HL-60/S4 treated with retinoic acid at 250 ng/mL for 4 days and 3 days (cell line): ENCODE results near the gene MAP4K4.

Source experiments
- in situ Hi-C: fragments of 300-500 bp; cut with MboI; formaldehyde crosslinking; loops from 2 replicates; pipeline ENCODE4 v1.7.0; 2022; ENCODE audit warnings: low sequenced_read_pairs

MAP4K4 gene

DNA sequence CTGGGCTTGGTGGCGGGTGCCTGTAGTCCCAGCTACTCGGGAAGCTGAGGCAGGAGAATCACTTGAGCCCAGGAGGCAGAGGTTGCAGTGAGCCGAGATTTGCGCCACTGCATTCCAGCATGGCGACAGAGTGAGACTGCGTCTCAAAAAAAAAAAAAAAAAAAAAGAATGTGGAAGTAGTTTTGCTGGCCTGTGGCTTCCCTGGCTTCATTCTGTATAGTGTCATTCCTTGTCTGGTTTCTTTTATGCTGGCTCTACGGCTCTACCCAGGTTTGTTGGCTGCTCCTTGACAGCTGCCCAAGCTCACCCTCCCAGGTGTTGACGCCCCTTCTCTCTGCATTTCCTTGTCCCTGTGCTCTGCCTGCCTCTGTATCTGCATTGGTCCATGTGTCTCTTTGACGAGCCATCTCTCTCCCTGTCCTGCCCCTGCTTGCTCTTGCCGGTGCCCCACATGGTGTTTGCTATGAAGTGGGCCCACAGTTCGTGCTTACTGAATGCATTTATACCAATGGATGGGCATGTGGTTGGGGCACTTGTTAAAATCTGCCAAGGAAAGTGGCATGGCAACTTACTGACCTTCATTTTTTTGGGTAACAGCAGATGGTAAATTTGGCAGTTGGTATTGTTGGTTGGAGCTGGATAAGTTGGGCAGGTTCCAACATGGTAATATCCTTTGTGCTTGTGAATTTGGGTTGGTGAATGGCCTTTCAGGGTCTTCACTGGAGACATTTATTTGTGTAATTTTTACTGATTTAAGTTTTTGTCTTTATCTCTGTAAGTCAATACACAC lies 113.9 kb downstream of the MAP4K4 start:
- in situ Hi-C loops, result no loop called here

DNA sequence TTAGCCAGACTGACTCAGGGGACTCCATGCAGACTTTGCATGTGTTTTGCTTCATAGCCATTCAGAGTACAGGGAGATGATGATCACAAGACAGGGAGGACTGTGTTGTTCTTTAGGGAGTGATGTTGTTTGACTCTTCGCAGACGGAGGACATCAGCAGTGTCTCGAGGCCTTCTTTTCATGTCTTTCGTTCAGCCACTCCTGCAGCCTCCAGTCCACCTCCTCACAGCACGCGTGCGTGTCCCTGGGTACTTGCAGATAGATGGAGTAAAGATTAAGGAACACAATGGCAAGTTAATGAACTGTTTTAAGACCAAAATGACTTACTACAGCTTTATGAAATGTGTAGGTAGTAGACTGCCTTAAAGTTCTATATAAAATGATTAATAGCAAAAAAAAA lies 114.7 kb downstream of the MAP4K4 start:
- in situ Hi-C loops, result no loop called here

DNA sequence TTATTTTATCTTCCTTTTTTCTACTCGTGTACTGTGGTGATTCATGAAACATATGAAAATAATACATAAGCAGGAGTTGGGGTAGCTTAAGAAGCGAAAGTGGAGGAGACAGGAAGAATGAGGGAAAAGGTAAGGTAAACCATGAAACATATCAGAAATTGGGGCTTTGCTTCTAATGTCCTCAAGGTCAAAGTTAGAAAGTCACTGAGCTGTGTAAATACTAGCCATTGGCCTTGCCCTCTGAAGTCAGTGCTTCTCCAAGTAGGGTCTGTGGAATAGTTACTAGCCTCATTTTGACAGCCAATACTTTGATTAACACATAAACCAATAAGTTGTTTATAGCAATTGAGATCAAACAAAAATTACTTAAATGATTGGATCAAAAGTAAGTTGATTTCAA lies 117.2 kb downstream of the MAP4K4 start:
- in situ Hi-C loops, result no loop called here

DNA sequence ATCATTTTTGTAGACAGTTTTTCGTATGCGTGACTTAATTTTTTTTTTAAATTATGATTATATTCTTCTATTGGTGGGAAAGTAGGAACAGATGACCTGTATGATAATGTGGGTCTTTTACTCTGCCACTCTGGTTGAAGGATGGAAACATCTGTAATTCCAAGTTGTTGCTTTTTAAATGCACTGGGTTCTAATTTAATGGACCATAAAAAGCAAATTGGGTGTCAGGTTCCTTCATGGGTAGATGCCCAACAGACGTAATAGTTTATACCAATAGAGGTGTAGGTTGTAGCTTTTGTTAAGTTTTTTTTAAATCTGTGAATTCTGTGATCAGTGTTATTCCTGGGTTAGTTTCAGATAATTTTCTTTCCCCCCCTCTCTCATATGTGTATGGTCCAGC lies 117.6 kb downstream of the MAP4K4 start:
- in situ Hi-C loops, result no loop called here

DNA sequence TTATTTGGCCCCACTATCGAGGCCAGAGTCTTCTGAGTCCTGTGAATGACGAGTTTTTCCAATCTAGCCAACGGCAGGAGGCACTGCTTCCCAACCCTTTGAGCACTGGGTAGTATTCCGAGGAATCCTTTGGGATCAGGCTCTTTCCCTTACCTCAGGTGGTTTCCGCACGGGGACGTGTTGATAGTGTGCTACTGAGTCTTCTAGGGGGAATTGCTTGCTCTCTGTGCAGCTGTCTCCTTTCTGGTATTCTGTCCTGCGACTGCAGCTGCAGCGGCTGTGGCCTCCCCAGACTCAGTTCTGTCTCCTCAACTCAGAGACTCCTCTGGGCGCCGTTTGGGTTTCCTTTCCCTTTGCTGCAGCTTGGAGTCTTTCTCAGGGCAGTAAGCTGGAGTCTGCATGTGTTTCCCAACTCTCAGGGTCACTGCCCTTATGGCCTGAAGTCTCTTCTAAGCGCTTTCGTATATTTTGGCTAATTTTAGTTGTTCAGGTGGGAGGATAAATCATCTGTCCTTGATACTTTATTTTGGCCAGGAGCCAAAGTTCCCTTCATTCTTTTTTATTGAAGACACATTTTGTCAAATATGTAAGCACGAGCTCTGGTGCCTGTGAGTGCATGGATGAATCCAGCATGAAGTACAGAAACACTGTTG lies 118.4 kb downstream of the MAP4K4 start:
- in situ Hi-C loops, result no loop called here

DNA sequence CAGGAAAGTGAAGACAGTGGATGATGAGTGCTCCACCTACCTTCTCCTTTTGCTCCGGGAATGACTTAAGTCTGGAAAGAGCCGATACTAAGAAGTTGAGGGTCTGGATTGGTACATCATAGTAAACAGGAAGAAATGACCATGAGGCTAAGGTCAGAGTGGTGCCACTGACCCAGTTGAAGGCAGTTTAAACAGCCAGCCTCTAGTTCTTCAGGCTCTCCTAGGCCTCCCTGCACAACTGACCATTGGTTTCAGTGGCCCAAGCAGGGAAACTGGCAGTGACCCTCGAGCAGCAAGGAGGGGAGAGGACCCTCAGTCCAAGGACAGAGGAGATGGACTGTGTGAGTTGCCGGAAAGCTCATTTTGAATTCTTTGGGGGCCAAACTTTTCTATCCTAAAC lies 119.1 kb downstream of the MAP4K4 start:
- in situ Hi-C loops, result no loop called here

DNA sequence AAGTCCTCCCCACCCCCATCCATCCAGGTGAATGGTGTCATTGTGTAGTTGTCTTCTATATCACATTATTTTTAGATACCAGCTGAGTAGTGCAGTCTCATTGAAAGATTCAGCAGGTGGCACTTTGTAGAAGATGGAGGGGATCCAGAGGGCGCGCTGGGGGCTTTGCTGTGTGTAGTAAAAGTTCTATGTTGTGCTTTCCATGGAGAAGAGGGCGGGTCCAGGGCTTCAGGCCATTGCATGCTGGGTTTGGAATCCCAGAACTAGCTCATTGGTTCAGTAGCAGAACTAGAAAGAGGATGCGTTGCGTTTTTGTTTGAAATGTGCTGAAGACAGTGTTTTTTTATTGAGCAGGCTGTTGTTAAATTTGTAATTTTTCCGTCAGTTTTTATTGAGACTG lies 120.0 kb downstream of the MAP4K4 start:
- in situ Hi-C loops, result no loop called here

DNA sequence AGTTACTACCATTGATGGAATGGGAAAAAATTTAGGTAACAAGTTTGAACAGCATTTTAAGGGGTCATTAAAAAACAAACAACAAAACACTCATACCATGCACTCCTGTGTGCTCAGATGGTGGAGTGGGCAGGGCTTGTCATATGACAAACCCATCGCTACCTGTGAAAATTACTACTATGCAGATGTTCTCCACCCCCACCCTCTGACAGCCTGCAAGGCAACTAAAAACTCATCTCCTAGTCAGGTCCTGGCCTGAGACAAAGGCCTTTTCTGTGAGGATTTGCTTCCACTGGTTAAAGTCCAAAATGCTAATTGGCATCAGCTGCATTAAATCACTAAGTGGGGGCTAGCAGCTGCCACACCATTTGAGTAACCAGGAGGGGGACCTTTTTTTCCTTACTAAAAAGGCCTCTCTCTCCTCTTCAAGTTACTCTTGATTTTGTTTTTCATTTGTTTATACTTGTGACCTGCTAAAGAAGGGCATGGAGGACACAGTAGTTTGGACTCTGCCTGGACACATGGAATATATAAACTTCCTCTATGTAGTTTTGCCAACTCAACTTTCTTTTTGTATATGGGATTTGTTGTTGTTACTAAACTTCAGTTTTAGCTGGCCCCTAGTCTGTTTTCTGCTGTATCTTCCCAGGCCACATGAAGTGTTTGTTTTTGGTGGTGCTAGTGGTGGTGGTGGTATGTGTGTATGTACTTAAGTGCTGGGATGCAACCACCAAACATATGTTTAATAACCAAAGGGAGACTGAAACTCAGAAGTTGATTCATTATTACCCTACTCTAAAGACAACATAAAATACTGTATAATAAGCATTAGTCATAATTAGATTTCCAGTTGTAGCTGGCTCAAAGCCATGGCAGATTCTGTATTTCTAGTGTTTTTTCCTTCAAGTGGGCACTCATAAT lies 121.3 kb downstream of the MAP4K4 start:
- in situ Hi-C loops, result no loop called here

DNA sequence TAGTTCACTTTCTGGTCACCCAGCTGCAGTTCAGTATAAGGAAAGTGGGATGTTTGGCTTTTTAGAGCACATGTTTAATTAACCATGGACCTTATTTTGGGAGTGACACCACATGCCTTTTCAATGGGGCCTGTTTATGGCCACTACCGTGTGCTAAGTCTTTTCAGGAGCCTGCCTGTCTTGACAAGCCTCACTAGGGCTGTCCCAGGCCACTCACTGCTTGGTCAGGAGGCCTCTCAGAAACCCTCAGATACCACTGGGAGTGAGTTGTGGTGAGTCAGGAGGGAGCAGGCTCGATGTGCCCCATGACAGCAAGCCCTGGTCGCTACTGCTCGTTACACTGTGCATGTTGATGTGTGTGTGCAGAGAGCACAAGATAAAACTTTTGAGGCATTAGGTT lies 123.0 kb downstream of the MAP4K4 start:
- in situ Hi-C loops, result loop anchor here (10.0 kb wide), 1 partner anchor 416 kb away; no protein-coding TSS in a partner anchor

DNA sequence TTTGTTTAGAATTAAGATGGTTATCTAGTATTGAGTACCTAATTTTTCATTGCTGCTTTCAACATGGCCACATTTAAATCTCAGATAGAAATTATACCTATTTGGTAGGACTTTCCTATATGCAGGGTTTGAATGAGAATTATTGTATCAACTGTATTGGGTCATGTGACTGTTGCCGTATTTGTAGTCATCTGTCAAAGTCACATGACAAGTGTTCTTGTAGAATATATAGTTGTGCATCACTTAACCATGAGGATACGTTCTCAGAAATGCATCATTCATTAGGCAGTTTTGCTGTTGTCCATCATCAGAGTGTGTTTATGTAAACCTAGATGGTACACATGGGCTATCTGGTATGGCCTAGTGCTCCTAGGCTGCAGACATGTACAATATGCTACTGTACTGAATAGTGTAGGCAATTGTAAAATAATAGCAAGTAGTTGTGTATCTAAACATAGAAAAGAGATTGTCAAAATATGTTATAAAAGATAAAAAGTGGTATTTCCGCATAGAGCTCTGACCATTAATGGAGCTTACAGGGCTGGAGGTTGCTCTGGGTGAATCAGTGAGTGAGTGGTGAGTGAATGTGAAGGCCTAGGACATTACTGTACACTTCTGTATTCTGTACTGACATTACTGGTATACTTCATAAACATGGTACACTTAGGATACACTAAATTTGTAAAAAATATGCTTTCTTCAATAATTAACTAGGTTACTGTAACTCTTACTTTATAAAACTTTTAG lies 123.7 kb downstream of the MAP4K4 start:
- in situ Hi-C loops, result loop anchor here (10.0 kb wide), 1 partner anchor 416 kb away; no protein-coding TSS in a partner anchor

DNA sequence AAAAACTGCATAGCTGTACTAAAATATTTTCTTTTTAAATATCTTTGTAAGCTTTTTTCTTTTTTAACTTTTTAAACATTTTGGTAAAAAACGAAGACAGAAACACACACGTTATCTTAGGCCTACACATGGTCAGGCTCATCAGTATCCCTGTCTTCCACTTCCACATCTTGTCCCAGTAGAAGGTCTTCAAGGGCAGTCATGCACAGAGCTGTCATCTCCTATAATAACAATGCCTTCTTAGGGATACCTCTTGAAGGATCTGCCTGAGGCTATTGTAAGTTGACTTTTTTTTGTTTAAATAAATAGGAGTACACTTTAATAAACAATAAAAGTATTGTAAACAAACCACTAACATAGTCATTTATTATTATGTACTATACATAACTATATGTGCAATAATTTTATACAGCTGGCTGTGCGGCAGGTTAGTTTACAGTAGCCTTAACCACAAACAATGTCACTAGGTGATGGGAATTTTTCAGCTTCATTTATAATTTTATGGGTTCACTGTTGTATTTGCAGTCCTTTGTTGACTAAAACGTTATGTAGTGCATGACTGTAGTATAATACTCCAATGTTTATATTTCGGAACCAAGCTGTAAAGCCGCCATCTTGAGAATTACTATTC lies 124.4 kb downstream of the MAP4K4 start:
- in situ Hi-C loops, result loop anchor here (10.0 kb wide), 1 partner anchor 417 kb away; no protein-coding TSS in a partner anchor

DNA sequence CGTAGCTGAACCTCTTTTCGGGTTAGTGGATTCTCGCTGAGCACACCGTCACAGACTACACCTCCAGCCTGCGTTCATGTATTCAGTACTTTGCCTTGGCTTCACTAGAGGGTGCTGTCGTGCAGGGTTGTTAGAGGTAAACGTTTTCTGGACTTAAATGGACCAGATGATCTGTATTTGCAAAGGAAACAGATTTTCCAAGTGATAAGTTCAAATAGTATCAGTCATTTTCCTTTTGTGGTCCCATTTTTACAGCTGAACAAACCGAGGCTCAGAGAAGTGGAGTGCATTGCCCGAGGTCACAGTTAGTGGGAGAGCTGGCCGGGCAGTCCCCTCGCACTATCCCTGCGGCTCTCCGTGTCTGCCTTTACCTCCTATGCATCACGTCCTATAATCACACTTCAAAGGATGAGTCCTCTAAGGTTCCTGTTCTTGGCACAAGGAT lies 125.9 kb downstream of the MAP4K4 start:
- in situ Hi-C loops, result loop anchor here (10.0 kb wide), 1 partner anchor 419 kb away; no protein-coding TSS in a partner anchor

DNA sequence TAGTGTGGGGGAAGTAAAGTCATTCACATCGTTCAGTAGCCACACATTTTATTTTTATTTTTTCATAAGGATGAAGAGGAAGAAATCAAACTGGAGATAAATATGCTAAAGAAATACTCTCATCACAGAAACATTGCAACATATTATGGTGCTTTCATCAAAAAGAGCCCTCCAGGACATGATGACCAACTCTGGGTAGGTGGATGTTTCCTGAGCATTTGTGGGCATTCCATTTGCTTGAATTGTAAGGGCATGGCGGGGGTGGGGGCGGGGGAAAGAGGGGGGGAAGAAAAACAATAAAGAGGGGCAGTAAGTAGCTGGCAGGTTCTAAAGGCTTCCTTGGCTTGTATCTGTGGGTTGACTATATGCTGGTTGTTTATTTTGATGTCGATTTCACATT lies 126.4 kb downstream of the MAP4K4 start:
- in situ Hi-C loops, result loop anchor here (10.0 kb wide), 1 partner anchor 419 kb away; no protein-coding TSS in a partner anchor

DNA sequence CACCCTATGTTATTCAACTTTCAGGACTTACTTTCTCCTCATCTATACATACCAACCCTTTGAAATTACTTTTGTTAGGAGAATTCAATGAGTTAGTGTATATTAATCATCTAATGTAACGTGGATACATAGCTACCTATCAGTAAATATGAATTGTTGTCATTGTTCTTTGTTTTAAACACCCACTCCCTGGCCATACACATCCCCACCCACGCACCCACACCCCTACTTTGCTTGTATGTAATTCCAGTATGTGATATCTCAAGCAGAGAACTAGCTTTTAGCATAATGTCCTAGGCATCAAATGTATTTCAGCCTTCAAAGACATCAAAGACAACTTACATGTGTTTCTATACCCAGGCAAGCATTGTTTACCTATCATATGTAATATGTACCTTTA lies 129.2 kb downstream of the MAP4K4 start:
- in situ Hi-C loops, result loop anchor here (10.0 kb wide), 1 partner anchor 422 kb away; no protein-coding TSS in a partner anchor

DNA sequence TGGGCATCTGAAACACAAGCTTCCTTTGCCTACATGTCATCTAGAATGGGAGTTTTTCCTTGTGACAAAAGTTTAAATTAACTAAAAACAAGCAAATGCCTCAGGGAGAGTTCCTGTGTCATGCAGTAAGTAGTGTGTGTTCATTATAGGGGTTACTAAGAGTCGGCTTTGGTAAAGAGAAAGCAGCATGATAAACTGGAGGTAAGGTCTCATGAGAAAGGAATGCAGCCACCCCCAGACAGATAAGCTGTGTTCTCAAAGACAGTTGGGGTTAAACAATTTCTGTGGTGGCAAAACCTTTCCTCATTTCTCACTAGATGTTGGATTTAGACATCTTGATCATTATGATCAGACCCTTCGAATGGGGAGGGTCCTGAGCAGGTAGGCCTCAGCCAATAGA lies 129.7 kb downstream of the MAP4K4 start:
- in situ Hi-C loops, result loop anchor here (10.0 kb wide), 1 partner anchor 422 kb away; no protein-coding TSS in a partner anchor

DNA sequence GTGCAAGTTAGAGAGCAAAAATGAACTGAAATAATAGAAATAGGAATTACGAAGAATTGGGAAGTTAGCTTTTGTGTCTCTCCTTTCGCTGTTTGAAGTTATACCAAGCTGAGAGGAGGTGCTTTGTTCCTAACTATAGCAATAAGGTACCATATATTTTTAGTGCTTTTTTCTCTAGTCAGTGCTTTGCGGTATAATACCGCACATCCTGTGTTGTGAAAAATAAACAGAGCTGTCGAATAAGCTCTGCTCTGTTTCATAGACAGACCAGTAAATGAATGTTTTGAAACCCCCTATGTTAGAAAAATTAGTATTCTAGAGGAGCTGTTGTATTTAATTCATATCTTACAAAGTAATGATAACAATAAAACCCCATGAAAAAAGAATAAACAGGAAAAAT lies 130.8 kb downstream of the MAP4K4 start:
- in situ Hi-C loops, result loop anchor here (10.0 kb wide), 1 partner anchor 423 kb away; no protein-coding TSS in a partner anchor

DNA sequence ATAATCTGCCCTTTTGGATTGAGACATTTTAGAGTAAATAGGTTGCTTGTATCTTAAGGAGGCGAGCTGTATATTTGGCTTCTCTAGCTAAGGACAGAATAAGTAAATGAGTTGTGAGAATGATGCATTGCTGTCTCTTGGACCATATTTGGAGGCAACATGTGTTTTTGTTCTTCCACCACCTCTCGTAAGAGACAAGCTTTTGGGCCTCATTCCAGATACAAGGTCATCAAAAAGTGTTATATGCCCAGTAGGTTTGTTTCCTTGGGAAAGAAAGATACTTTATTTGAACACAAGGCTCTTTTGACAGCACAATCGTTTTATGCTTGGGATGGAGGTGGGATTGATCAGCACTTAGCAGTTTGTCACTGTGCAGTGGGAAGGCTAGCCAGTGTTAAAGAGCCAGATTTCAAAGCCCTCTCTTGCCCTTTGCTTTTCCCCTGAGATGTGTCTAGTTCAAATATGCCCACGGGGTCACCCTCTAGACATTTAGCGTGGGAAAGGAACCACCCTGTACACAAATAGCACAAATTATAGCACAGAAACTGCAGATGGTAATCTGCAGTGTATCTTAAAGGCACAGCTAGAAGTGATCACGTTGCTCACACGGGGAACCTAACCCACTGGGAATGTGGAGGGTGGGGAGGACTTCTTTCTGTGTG lies 131.3 kb downstream of the MAP4K4 start:
- in situ Hi-C loops, result loop anchor here (10.0 kb wide), 1 partner anchor 424 kb away; no protein-coding TSS in a partner anchor

DNA sequence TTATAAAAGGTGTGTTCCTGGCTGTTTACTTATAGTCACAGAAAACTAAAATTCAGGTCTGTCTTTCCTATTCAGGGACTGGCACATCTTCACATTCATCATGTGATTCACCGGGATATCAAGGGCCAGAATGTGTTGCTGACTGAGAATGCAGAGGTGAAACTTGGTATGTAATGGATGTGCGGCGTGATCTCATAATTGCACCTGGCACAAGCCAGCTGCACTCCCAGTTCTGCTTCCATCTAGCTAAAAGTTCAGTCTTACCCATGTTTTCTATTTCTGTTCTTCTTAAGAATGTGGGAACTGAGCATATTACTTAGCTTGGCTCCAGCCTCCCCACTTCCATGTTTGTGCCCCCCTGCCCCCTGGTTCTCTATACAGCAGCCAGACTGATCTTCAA lies 131.9 kb downstream of the MAP4K4 start:
- in situ Hi-C loops, result loop anchor here (10.0 kb wide), 1 partner anchor 425 kb away; no protein-coding TSS in a partner anchor

DNA sequence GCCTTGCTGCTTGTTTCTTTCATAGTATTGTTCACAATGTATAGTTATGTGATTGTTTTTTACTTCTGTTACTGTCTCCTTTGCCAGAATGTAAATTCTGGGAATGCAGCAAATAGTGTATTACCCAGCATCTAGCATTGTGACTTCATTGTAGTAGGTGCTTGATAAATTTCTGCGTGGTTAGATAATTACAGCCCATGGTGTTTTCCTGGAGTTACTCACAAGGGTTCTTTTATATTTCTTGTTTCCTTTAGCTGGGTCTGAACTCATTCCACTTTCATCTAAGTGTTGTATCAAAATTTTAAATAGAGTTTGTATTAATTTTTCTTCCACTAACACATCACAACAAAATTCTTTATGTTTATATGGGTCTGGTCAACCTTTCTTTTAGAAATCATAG lies 132.6 kb downstream of the MAP4K4 start:
- in situ Hi-C loops, result no loop called here
